K562 (cell line): ENCODE measurements around the gene SH3D21. TPM values are rescaled to one million over a fixed set of nuclear protein-coding genes. Genes with fewer than 3 reads are reported as not detected.

Experiments
- ARID2 ChIP-seq: fragments of 450-650 bp; IDR thresholded peaks from 2 replicates; pipeline ENCODE4 v1.6.1; 2017; ENCODE audit warnings: antibody characterized with exemption, mild to moderate bottlenecking
- CBX1 ChIP-seq: sonication (generic); IDR thresholded peaks from 2 replicates; pipeline ENCODE4 v1.6.1; 2016; ENCODE audit warnings: antibody characterized with exemption, low read depth, mild to moderate bottlenecking
- HOXB6 ChIP-seq: fragments of 250-450 bp; sonication (Bioruptor Pico); IDR thresholded peaks from 2 replicates; pipeline ENCODE4 v1.5.1; 2022; ENCODE audit warnings: mild to moderate bottlenecking, borderline replicate concordance
- SMAD4 ChIP-seq: fragments of 250-450 bp; sonication (Bioruptor Pico); conservative IDR thresholded peaks from 2 replicates; pipeline ENCODE4 v1.8.0; 2021; ENCODE audit warnings: inconsistent platforms, mild to moderate bottlenecking, moderate library complexity
- ZBTB40 ChIP-seq, 2 experiments: fragments of 450-650 bp in 1 of 2; sonication (generic) in 1 of 2; formaldehyde crosslinking in 1 of 2; IDR thresholded peaks; 2 replicates each; pipeline versions ENCODE4 v1.7.1 to v1.9.0; 2016 to 2022; ENCODE audit warnings: inconsistent platforms in 1 of 2, mild to moderate bottlenecking in 1 of 2, missing genetic modification reagents in 1 of 2
- ZNF121 ChIP-seq: sonication (generic); formaldehyde crosslinking; conservative IDR thresholded peaks from 2 replicates; pipeline ENCODE4 v1.8.0; 2022; ENCODE audit warnings: missing genetic modification reagents
- polyA plus RNA-seq, 8 experiments: library from polyadenylated mRNA; depleted of rRNA in 4 of 8; stranded (reverse) in 5 of 8; unstranded in 3 of 8; fragments of >200 nt; fragmentation: Nextera tagmentation in 2 of 8; fragmentation: Illumina TruSeq in 1 of 8; extraction: Ambion mirVana in 2 of 8; extraction: Trizol in 1 of 8; gene quantifications; 2 replicates each; pipeline versions ENCODE4 v1.2.1 to v1.2.3, GENCODE V29; 2011 to 2014; ENCODE audit warnings: inconsistent platforms in 1 of 8, missing spikeins in 1 of 8
- total RNA-seq, 7 experiments: library from RNA; depleted of rRNA in 6 of 7; stranded (reverse); fragments of >200 nt in 6 of 7; fragmentation: Illumina TruSeq in 2 of 7; extraction: Trizol in 2 of 7; gene quantifications; 2 replicates each; pipeline versions ENCODE4 v1.2.1 to v1.2.3, GENCODE V29; 2011 to 2021; ENCODE audit warnings: low replicate concordance in 1 of 7

SH3D21 gene
- total and polyA plus RNA-seq, 9 of the 15 experiments (the other 6 are each of a cell fraction or from before 2014, with no cell fraction given), result 0.01 to 4.7 (median 1.8) TPM

DNA sequence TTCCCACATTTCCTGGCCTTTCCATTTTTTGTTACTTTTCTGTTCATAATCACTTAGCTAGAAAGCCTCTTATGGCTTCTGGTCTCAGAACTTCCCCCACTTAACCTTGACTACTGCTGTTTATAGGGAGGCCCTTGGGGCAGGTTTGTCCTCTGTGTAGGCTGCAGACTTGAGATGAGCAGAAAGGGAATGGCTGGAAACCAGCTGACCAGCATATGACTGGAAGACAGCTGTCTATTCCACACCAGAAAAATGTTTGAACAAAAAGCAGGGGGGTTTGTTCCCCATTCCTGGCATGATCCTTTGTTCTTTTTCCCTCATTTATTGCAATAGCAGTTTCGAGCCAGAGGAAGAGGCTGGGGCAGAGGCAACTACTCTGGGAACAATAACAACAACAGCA, 4.9 kb upstream of the SH3D21 start (continued):
- TF ChIP-seq ZBTB40 (IDR thresholded peaks at IDR 0.05) (no peak), ZBTB40 (CRISPR knock-in tag; IDR thresholded peaks at IDR 0.05) (no peak), HOXB6 (CRISPR knock-in tag) (no peak), SMAD4 (CRISPR knock-in tag) (no peak), CBX1 (no peak), ZNF121 (CRISPR knock-in tag) (no peak), ARID2 (no peak)
